SK-MEL-5 (cell line): ENCODE results near the gene TMEM63B. TPM values are rescaled to one million over a fixed set of nuclear protein-coding genes. Genes with fewer than 3 reads are reported as not detected.
A peak's percentile ranks its signal among the peaks of the same experiment; 100 is the strongest.

Experiments used
- DNase-seq: peaks from one replicate; pipeline ENCODE4 v3.0.0-alpha.2; 2016; ENCODE audit warnings: low read depth, low spot score
- in situ Hi-C: cut with HindIII; loops from 2 replicates; pipeline ENCODE4 v1.10.0; 2016; ENCODE audit warnings: low sequenced_read_pairs, high pct_unique_total_duplicates, low pct_unique_long_range_greater_than_20kb
- total RNA-seq: library from RNA; depleted of rRNA; stranded (reverse); fragments of >200 nt; shearing (Covaris generic); gene quantifications from 2 replicates; pipeline ENCODE4 v1.2.3, GENCODE V29; 2014

TMEM63B gene
- total RNA-seq, 1 experiment from 2014 or later: 23.6 TPM

GRCh38 chr6:44110005-44110676 is 17.2 kb upstream of the TMEM63B start:
- in situ Hi-C loops: no loop called here
- DNase-seq: no peak

- no peak for DNase-seq
- in situ Hi-C loops: no loop called here
Observed at GRCh38 chr6:44110966-44111365, 16.4 kb upstream of the TMEM63B start.

- in situ Hi-C loops: no loop called here
- DNase-seq: no peak
Observed at GRCh38 chr6:44111434-44112417, 15.6 kb upstream of the TMEM63B start.

- DNase-seq: peak; percentile 34
- in situ Hi-C loops: no loop called here
Observed at GRCh38 chr6:44113414-44113813, 13.9 kb upstream of the TMEM63B start.

- in situ Hi-C loops: no loop called here
- DNase-seq: no peak
Observed at GRCh38 chr6:44115866-44116265, 11.5 kb upstream of the TMEM63B start.

- DNase-seq: no peak
- in situ Hi-C loops: no loop called here
Observed at GRCh38 chr6:44116641-44117382, 10.5 kb upstream of the TMEM63B start.

GRCh38 chr6:44117397-44118128 is 9.8 kb upstream of the TMEM63B start:
- no peak for DNase-seq
- in situ Hi-C loops: no loop called here

- in situ Hi-C loops: no loop called here
- DNase-seq: no peak
Observed at GRCh38 chr6:44119704-44120262, 7.6 kb upstream of the TMEM63B start.

- DNase-seq: no peak
- in situ Hi-C loops: no loop called here
Observed at GRCh38 chr6:44120692-44121443, 6.5 kb upstream of the TMEM63B start.

GRCh38 chr6:44122801-44123200 is 4.6 kb upstream of the TMEM63B start:
- DNase-seq: peak; percentile 9
- in situ Hi-C loops: no loop called here

GRCh38 chr6:44123544-44123943 is 3.8 kb upstream of the TMEM63B start:
- no peak for DNase-seq
- in situ Hi-C loops: no loop called here

- peak; percentile 38 for DNase-seq
- in situ Hi-C loops: no loop called here
Observed at GRCh38 chr6:44126320-44127149, 819 bp upstream of the TMEM63B start.

- in situ Hi-C loops: no loop called here
- DNase-seq: peak; percentile 27
Observed at GRCh38 chr6:44128020-44128917, 915 bp downstream of the TMEM63B start.

GRCh38 chr6:44129841-44130322 is 2.5 kb downstream of the TMEM63B start:
- in situ Hi-C loops: no loop called here
- DNase-seq: no peak

GRCh38 chr6:44131892-44132291 is 4.5 kb downstream of the TMEM63B start:
- DNase-seq: no peak
- in situ Hi-C loops: no loop called here
